ENCODE measurements around the gene PTCRA.
A peak's percentile ranks its signal among the peaks of the same experiment; 100 is the strongest.
"Not testable (repeated sequence)": the region's sequence is repeated elsewhere in the genome, so short reads cannot be mapped to it uniquely, and the experiment has no call there.

Gene PTCRA

GRCh38 chr6:42894041-42894828, 21.6 kb upstream of the PTCRA start:
- Mint-ChIP-seq H3K27ac (peak overlapping the region; percentile 20), H3K4me1 (ENCODE audit: low read depth) (peaks cover 32% of the 10 kb centered on the region)
- not testable (repeated sequence) for H3K9me3 Mint-ChIP-seq; H3K27me3 Mint-ChIP-seq; H3K4me3 Mint-ChIP-seq; H3K36me3 Mint-ChIP-seq (ENCODE audit: low read depth)

GRCh38 chr6:42896178-42896719, 19.6 kb upstream of the PTCRA start:
- H3K4me3 Mint-ChIP-seq = no peak overlapping the region

GRCh38 chr6:42898891-42899361, 16.9 kb upstream of the PTCRA start:
- Mint-ChIP-seq H3K4me3 (no peak overlapping the region), H3K27me3 (no peaks in the 10 kb centered on the region), H3K27ac (no peak overlapping the region), H3K9me3 (no peaks in the 10 kb centered on the region), H3K36me3 (ENCODE audit: low read depth) (no peaks in the 10 kb centered on the region), H3K4me1 (ENCODE audit: low read depth) (peaks cover 15% of the 10 kb centered on the region)

More at GRCh38 chr6:42896178-42896719, 19.6 kb upstream of the PTCRA start:
- H3K4me1 Mint-ChIP-seq (ENCODE audit: low read depth) = peaks cover 16% of the 10 kb centered on the region
- no peaks in the 10 kb centered on the region for H3K27me3 Mint-ChIP-seq
- no peaks in the 10 kb centered on the region for H3K9me3 Mint-ChIP-seq
- H3K36me3 Mint-ChIP-seq (ENCODE audit: low read depth) = no peaks in the 10 kb centered on the region
- no peak overlapping the region for H3K27ac Mint-ChIP-seq

GRCh38 chr6:42899871-42900270, 16.0 kb upstream of the PTCRA start:
- Mint-ChIP-seq H3K4me1 (ENCODE audit: low read depth) (peaks cover 12% of the 10 kb centered on the region), H3K4me3 (no peak overlapping the region), H3K36me3 (ENCODE audit: low read depth) (no peaks in the 10 kb centered on the region), H3K27ac (peak overlapping the region; percentile 3), H3K9me3 (no peaks in the 10 kb centered on the region), H3K27me3 (no peaks in the 10 kb centered on the region)

GRCh38 chr6:42901538-42901957, 14.3 kb upstream of the PTCRA start:
- Mint-ChIP-seq H3K4me1 (ENCODE audit: low read depth) (peaks cover 12% of the 10 kb centered on the region), H3K36me3 (ENCODE audit: low read depth) (no peaks in the 10 kb centered on the region), H3K9me3 (no peaks in the 10 kb centered on the region), H3K27me3 (no peaks in the 10 kb centered on the region), H3K4me3 (peak overlapping the region; percentile 1), H3K27ac (no peak overlapping the region)

- H3K27ac Mint-ChIP-seq; H3K27me3 Mint-ChIP-seq; H3K36me3 Mint-ChIP-seq (ENCODE audit: low read depth); H3K4me3 Mint-ChIP-seq; H3K9me3 Mint-ChIP-seq: not testable (repeated sequence)
- peaks cover 12% of the 10 kb centered on the region for H3K4me1 Mint-ChIP-seq (ENCODE audit: low read depth)
These were observed 13.2 kb upstream of the PTCRA start for GRCh38 chr6:42902429-42903263.

GRCh38 chr6:42904467-42904866, 11.4 kb upstream of the PTCRA start:
- Mint-ChIP-seq H3K36me3 (ENCODE audit: low read depth) (no peaks in the 10 kb centered on the region), H3K27me3 (no peaks in the 10 kb centered on the region), H3K4me1 (ENCODE audit: low read depth) (peaks cover 12% of the 10 kb centered on the region), H3K27ac (no peak overlapping the region), H3K4me3 (no peak overlapping the region), H3K9me3 (no peaks in the 10 kb centered on the region)

GRCh38 chr6:42907336-42907735, 8.5 kb upstream of the PTCRA start:
- H3K27me3 Mint-ChIP-seq = peaks cover 5% of the 10 kb centered on the region
- no peak overlapping the region for H3K4me3 Mint-ChIP-seq
- no peaks in the 10 kb centered on the region for H3K36me3 Mint-ChIP-seq (ENCODE audit: low read depth)
- H3K9me3 Mint-ChIP-seq = no peaks in the 10 kb centered on the region
- no peak overlapping the region for H3K27ac Mint-ChIP-seq
- peaks cover 10% of the 10 kb centered on the region for H3K4me1 Mint-ChIP-seq (ENCODE audit: low read depth)

GRCh38 chr6:42909835-42910234, 6.0 kb upstream of the PTCRA start:
- Mint-ChIP-seq H3K36me3 (ENCODE audit: low read depth) (no peaks in the 10 kb centered on the region), H3K4me3 (no peak overlapping the region), H3K9me3 (no peaks in the 10 kb centered on the region), H3K27ac (no peak overlapping the region), H3K27me3 (peaks cover 8% of the 10 kb centered on the region), H3K4me1 (ENCODE audit: low read depth) (peaks cover 5% of the 10 kb centered on the region)

- no peaks in the 10 kb centered on the region for H3K9me3 Mint-ChIP-seq
- peak overlapping the region; percentile 63 for H3K4me3 Mint-ChIP-seq
- no peaks in the 10 kb centered on the region for H3K36me3 Mint-ChIP-seq (ENCODE audit: low read depth)
- peaks cover 8% of the 10 kb centered on the region for H3K27me3 Mint-ChIP-seq
- H3K4me1 Mint-ChIP-seq (ENCODE audit: low read depth) = peaks cover 5% of the 10 kb centered on the region
- H3K27ac Mint-ChIP-seq = no peak overlapping the region
These were observed 4.5 kb upstream of the PTCRA start for GRCh38 chr6:42911171-42912021.

GRCh38 chr6:42914546-42914945, 1.3 kb upstream of the PTCRA start:
- peaks cover 5% of the 10 kb centered on the region for H3K4me1 Mint-ChIP-seq (ENCODE audit: low read depth)
- H3K9me3 Mint-ChIP-seq = no peaks in the 10 kb centered on the region
- H3K4me3 Mint-ChIP-seq = no peak overlapping the region
- H3K27me3 Mint-ChIP-seq = peaks cover 8% of the 10 kb centered on the region
- no peak overlapping the region for H3K27ac Mint-ChIP-seq
- no peaks in the 10 kb centered on the region for H3K36me3 Mint-ChIP-seq (ENCODE audit: low read depth)

GRCh38 chr6:42916288-42916687, 435 bp downstream of the PTCRA start:
- Mint-ChIP-seq H3K27me3 (peaks cover 6% of the 10 kb centered on the region), H3K9me3 (no peaks in the 10 kb centered on the region), H3K4me3 (no peak overlapping the region), H3K4me1 (ENCODE audit: low read depth) (peaks cover 2% of the 10 kb centered on the region), H3K27ac (no peak overlapping the region), H3K36me3 (ENCODE audit: low read depth) (no peaks in the 10 kb centered on the region)

GRCh38 chr6:42921801-42922200, 5.9 kb downstream of the PTCRA start:
- no peaks in the 10 kb centered on the region for H3K4me1 Mint-ChIP-seq (ENCODE audit: low read depth)
- no peaks in the 10 kb centered on the region for H3K27me3 Mint-ChIP-seq
- H3K36me3 Mint-ChIP-seq (ENCODE audit: low read depth) = no peaks in the 10 kb centered on the region
- H3K9me3 Mint-ChIP-seq = no peaks in the 10 kb centered on the region
- H3K4me3 Mint-ChIP-seq = no peak overlapping the region
- H3K27ac Mint-ChIP-seq = no peak overlapping the region

GRCh38 chr6:42923666-42924065, 7.8 kb downstream of the PTCRA start:
- no peaks in the 10 kb centered on the region for H3K9me3 Mint-ChIP-seq
- no peaks in the 10 kb centered on the region for H3K27me3 Mint-ChIP-seq
- no peak overlapping the region for H3K27ac Mint-ChIP-seq
- H3K4me1 Mint-ChIP-seq (ENCODE audit: low read depth) = peaks cover 6% of the 10 kb centered on the region
- no peaks in the 10 kb centered on the region for H3K36me3 Mint-ChIP-seq (ENCODE audit: low read depth)
- no peak overlapping the region for H3K4me3 Mint-ChIP-seq

Measured in stimulated activated naive CD8-positive, alpha-beta T cell treated with anti-CD3 and anti-CD28 coated beads, Interleukin-15, Interleukin-2, amounts not matched to agents 100 ng/mL and 50 ng/mL, for 24 hours (primary cell).